Activated CD4-positive, alpha-beta memory T cell treated with anti-CD3 and anti-CD28 coated beads, Interleukin-2, amount 10 ng/mL, durations not matched to agents 7 days and 5 days (primary cell): ENCODE measurements around the gene NALCN. TPM values are rescaled to one million over a fixed set of nuclear protein-coding genes. Genes with fewer than 3 reads are reported as not detected.

Experiments
- CTCF ChIA-PET: fragments of 350-600 bp; sonication (Branson Sonifier 250); formaldehyde crosslinking; loops from one replicate; lab custom pipeline; 2021; ENCODE audit warnings: antibody characterized with exemption, inconsistent platforms; lab: Charles Lee
- POLR2A ChIA-PET: fragments of 350-600 bp; sonication (Branson Sonifier 250); formaldehyde crosslinking; loops from one replicate; lab custom pipeline; 2021; ENCODE audit warnings: antibody characterized with exemption; lab: Charles Lee
- DNase-seq: peaks from one replicate; pipeline ENCODE4 v3.0.0-alpha.2; 2020
- H3K27ac Mint-ChIP-seq: one replicate; pipeline ENCODE4 v1.8.0; 2021; ENCODE audit warnings: mild to moderate bottlenecking, mixed read lengths
- H3K27me3 Mint-ChIP-seq: one replicate; pipeline ENCODE4 v1.8.0; 2021; ENCODE audit warnings: mixed read lengths
- H3K36me3 Mint-ChIP-seq: one replicate; pipeline ENCODE4 v1.8.0; 2021; ENCODE audit warnings: low read depth, mixed read lengths
- H3K4me1 Mint-ChIP-seq: one replicate; pipeline ENCODE4 v1.8.0; 2021; ENCODE audit warnings: mixed read lengths
- H3K4me3 Mint-ChIP-seq: one replicate; pipeline ENCODE4 v1.8.0; 2021; ENCODE audit warnings: mild to moderate bottlenecking, mixed read lengths
- H3K9me3 Mint-ChIP-seq: one replicate; pipeline ENCODE4 v1.8.0; 2021; ENCODE audit warnings: mixed read lengths
- total RNA-seq, 2 experiments: library from RNA; stranded (reverse); gene quantifications; one replicate each; pipeline ENCODE4 v1.2.3, GENCODE V29; 2021

NALCN gene
- total RNA-seq, 2 experiments from 2014 or later = not detected

DNA sequence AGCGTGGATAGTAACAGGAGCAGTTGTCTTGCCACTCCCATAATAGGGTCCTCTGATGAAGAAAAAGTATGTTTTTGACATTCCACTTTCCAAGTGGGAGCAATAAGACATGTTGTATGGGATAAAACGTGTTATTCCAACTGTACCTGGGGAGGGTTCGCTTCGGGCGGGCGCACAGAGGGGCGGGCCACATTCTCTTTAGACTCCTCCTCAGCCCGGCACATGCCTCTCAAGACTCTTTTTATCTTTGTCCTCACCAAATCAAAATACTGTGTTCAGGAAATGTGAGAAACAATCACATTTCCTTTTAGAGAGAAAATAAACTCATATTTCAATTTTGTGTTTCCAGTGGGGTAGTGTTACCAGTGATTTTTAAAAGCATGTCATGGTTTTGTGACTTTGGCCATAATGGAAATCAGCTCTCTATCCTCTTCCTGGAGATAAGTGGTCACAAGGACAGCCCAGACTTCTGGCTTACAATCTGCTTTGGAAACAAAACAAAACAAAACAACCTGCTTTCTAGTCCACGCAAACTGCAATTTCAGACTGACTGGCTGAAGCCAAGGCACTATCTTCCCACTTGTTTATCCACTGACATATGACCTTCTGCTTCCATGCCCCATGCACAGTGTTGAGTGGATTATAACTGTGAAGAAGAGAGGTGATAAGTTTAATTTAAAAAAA, 276.1 kb downstream of the NALCN start:
- H3K4me3 Mint-ChIP-seq = no peak overlapping the region
- H3K27me3 Mint-ChIP-seq = peaks cover 15% of the 10 kb centered on the region
- no peaks in the 10 kb centered on the region for H3K9me3 Mint-ChIP-seq
- POLR2A ChIA-PET = no interaction called here
- CTCF ChIA-PET = no interaction called here
- no peak overlapping the region for H3K27ac Mint-ChIP-seq
- no peak for DNase-seq
- H3K36me3 Mint-ChIP-seq = no peaks in the 10 kb centered on the region
- H3K4me1 Mint-ChIP-seq = no peaks in the 10 kb centered on the region

DNA sequence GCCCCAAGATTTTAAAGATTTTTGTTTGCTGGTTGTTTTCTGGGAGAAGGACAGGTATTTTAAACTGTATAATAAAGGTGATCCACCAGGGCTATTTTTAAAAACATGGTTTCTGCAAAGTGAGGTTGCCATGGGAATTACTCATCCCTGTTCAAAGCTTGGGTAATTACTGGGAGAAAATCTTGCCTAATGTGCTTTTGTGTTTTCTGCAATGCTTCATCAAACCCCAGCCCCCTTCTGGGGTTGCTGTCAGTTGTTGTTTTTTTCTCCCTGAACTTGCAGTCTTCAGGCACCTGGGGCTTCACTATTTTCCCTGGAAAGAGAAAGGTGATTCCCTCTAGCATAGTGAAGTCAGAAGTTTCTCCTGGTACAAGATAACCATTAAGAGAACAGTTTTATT, 277.2 kb downstream of the NALCN start:
- no peak overlapping the region for H3K4me3 Mint-ChIP-seq
- ChIA-PET POLR2A (no interaction called here), CTCF (no interaction called here)

DNA sequence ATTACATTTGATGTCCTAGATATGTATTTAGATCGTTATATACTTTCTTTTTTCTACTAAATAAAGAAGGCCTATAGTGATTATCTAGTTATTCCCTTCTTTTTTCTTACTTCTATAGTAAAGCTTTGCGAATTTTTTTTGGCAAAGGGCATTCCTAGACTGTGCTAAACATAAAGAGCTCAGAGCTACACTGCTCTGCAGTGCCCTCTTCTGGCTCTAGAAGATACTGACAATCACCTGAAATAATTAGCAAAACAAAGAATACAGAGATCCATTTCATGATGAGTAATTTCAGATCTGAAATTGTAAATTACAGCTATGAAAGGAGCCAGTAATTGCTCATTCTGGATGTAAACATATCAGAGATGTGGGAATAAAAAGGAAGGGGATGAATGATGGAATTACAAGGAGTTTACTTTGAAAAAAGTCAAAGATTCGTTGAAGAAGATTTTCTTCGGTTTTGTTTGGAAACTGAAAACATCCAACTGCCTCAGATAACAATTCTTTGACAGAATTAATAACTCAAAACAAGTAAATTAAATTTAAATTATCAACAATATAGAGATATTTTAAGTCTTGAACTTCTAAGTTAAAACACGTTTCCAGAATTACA, 288.5 kb downstream of the NALCN start:
- Mint-ChIP-seq H3K27me3 (peaks cover 12% of the 10 kb centered on the region), H3K4me1 (no peaks in the 10 kb centered on the region), H3K27ac (no peak overlapping the region), H3K36me3 (no peaks in the 10 kb centered on the region), H3K9me3 (no peaks in the 10 kb centered on the region), H3K4me3 (no peak overlapping the region)
- DNase-seq = no peak
- CTCF ChIA-PET = interaction anchor here (0.7 to 1.9 kb wide), 15 partner anchors 8 to 1472 kb away, joined by 3 to 29 read pairs (median 3); no protein-coding TSS in a partner anchor
- POLR2A ChIA-PET = interaction anchor here (0.6 kb wide), 1 partner anchor 1095 kb away, joined by 3 read pairs; no protein-coding TSS in a partner anchor

More for the DNA sequence above, 277.2 kb downstream of the NALCN start:
- H3K4me1 Mint-ChIP-seq = no peaks in the 10 kb centered on the region
- DNase-seq = no peak
- no peaks in the 10 kb centered on the region for H3K9me3 Mint-ChIP-seq
- no peak overlapping the region for H3K27ac Mint-ChIP-seq
- no peaks in the 10 kb centered on the region for H3K36me3 Mint-ChIP-seq
- H3K27me3 Mint-ChIP-seq = peaks cover 15% of the 10 kb centered on the region

DNA sequence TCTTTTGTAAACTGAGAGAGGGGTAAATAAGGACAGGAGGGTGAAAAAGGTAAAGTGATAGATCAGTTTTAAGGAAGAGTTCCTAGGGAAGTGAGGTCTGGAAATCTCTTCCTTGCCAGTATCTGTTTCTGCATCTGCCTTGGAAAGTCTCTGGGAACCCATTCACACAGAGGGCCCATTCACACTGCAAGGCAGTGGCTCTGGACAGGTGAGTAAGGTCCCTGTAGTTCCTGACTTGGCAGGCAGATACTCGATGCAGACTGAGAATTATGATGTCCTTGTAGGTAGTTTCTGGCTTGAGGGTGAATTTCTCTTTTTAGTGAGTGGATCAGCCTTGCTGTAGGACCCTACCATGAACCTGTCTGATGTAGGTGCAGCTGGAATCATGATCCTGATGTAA, 293.3 kb downstream of the NALCN start:
- ChIA-PET CTCF (no interaction called here), POLR2A (no interaction called here)
- H3K9me3 Mint-ChIP-seq = no peaks in the 10 kb centered on the region
- DNase-seq = no peak
- no peaks in the 10 kb centered on the region for H3K36me3 Mint-ChIP-seq
- no peaks in the 10 kb centered on the region for H3K4me1 Mint-ChIP-seq
- H3K27me3 Mint-ChIP-seq = peaks cover 2% of the 10 kb centered on the region
- no peak overlapping the region for H3K4me3 Mint-ChIP-seq
- H3K27ac Mint-ChIP-seq = no peak overlapping the region

DNA sequence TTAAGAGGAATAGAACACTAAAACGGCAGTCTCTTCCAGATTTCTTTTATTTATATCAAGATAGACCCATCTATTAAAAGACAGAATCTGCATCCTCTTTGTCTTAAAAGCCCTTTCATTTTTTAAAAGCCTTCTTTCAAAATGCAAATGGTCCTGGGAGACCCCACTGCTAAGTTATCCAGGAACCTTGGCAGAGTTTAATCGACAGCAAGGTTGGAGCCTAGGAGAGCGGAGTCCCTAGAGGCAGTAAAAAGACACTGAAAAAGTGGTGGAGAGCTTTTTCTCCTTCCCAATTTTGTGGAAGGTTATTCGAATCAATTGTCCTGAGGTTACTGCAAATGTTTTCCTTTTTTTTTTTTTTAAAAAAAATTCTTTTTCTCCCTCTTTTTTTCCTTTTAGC, 294.7 kb downstream of the NALCN start:
- H3K27me3 Mint-ChIP-seq = peaks cover 6% of the 10 kb centered on the region
- no peak overlapping the region for H3K27ac Mint-ChIP-seq
- H3K4me1 Mint-ChIP-seq = no peaks in the 10 kb centered on the region
- DNase-seq = no peak
- POLR2A ChIA-PET = no interaction called here
- CTCF ChIA-PET = no interaction called here
- no peak overlapping the region for H3K4me3 Mint-ChIP-seq
- no peaks in the 10 kb centered on the region for H3K36me3 Mint-ChIP-seq
- H3K9me3 Mint-ChIP-seq = no peaks in the 10 kb centered on the region

DNA sequence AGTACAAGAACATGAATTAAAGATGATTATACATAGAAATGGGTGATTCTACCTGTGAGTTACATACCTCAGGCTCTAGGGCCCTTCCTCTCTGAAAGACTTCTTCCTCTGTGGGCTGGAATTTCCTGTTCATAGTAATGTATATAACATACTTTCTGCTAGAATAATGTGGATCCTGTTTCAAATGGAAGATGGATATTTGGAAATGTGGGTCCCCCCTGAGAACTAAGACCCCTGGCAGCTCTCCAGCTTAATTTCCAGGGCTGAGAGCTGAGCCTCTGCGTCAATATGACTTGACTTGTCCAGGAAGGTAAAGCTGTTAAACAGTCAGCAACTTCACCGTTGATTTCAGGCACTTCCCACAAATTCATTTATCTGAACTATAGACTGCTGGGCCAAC, 296.3 kb downstream of the NALCN start:
- no peaks in the 10 kb centered on the region for H3K9me3 Mint-ChIP-seq
- ChIA-PET POLR2A (no interaction called here), CTCF (interaction anchor here (1.1 to 1.3 kb wide), 2 partner anchors 8 to 547 kb away, joined by 3 read pairs; no protein-coding TSS in a partner anchor)
- H3K4me3 Mint-ChIP-seq = no peak overlapping the region
- DNase-seq = no peak
- H3K27me3 Mint-ChIP-seq = peaks cover 6% of the 10 kb centered on the region
- no peak overlapping the region for H3K27ac Mint-ChIP-seq
- H3K4me1 Mint-ChIP-seq = no peaks in the 10 kb centered on the region
- no peaks in the 10 kb centered on the region for H3K36me3 Mint-ChIP-seq

DNA sequence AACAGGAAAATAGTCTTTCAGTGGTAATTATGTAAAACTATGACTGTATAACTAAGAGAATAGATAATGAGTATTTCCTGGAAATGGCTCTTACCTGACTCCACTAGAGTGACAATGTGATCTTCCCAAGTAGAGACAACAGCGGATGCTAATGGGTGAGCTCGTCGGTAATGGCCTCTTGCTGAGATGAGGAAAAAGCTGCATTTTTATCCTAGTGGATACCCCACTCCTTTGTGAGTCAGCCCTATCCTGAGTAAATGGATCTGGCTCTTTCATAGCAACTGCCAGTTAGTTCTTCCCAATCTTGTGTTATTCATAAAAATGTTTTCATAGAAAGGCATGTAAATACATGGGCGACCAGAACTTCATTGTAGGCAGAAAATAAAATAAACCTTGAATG, 299.5 kb downstream of the NALCN start:
- no peak overlapping the region for H3K27ac Mint-ChIP-seq
- ChIA-PET POLR2A (no interaction called here), CTCF (interaction anchor here (0.7 kb wide), 1 partner anchor 551 kb away, joined by 3 read pairs; no protein-coding TSS in a partner anchor)
- no peak for DNase-seq
- H3K27me3 Mint-ChIP-seq = peaks cover 6% of the 10 kb centered on the region
- H3K4me3 Mint-ChIP-seq = no peak overlapping the region
- no peaks in the 10 kb centered on the region for H3K9me3 Mint-ChIP-seq
- no peaks in the 10 kb centered on the region for H3K36me3 Mint-ChIP-seq
- H3K4me1 Mint-ChIP-seq = no peaks in the 10 kb centered on the region

DNA sequence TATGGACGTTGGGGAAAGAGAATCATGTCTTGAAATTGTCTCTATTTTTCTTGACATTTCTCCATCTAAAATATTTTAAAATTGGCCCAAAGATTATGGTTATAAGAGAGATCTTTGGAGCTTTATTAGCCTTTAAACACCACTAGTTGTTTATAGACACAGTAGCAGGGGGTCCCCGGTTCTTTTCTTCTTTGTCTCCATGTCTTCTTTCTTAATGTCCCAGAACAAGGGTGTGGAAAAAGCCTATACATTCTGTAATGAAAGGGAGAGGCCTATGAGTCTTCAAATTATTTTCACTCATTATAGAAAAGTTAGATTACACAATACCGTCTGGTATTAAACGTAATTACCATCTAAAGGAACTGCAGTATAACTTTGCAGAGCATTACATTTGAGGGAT, 300.0 kb downstream of the NALCN start:
- POLR2A ChIA-PET = no interaction called here
- no peaks in the 10 kb centered on the region for H3K36me3 Mint-ChIP-seq
- no peaks in the 10 kb centered on the region for H3K4me1 Mint-ChIP-seq
- H3K27ac Mint-ChIP-seq = no peak overlapping the region
- no peak for DNase-seq
- H3K27me3 Mint-ChIP-seq = peaks cover 6% of the 10 kb centered on the region
- H3K9me3 Mint-ChIP-seq = no peaks in the 10 kb centered on the region
- CTCF ChIA-PET = interaction anchor here (0.7 kb wide), 1 partner anchor 551 kb away, joined by 3 read pairs; no protein-coding TSS in a partner anchor
- no peak overlapping the region for H3K4me3 Mint-ChIP-seq

DNA sequence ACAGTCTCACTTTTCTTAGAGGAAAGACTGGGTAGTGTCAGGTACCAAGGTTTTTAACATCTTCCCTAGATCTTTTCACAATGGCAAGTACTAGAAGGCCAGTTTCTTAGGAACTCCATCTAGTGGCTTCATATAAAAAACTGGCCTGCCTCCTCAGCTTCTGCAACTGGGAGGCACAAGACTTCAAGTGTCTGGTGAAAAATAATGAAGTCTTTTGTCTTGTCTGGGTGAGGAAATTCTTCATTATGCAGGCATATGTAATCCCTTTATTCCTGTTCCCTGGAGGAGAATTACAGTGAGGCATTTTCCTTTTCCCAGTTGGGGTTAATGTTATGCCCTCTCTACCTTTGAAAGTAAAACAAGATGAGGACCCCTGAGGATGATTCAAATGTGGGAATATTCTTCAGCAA, 300.5 kb downstream of the NALCN start:
- ChIA-PET POLR2A (no interaction called here), CTCF (no interaction called here)
- Mint-ChIP-seq H3K9me3 (no peaks in the 10 kb centered on the region), H3K4me1 (no peaks in the 10 kb centered on the region), H3K27me3 (peaks cover 6% of the 10 kb centered on the region), H3K27ac (no peak overlapping the region), H3K4me3 (no peak overlapping the region), H3K36me3 (no peaks in the 10 kb centered on the region)
- DNase-seq = no peak

DNA sequence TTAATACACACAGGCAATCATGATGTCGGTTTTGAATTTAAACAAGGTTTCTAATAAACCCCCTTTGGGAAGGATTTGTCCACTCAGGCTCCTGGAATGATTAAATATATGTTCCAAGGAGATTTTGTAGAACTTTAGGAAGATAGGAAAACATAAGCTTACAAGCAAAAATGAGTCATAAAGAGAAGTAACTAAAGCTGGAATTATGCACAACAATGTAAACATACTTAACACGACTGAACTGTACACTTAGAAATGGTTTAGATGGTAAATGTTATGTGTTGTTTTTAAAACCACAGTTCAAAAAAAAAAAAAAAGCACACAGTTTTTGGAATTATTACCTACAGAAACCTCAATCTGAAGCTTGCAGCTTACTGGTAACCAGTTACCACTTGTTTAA, 304.4 kb downstream of the NALCN start:
- no peak overlapping the region for H3K4me3 Mint-ChIP-seq
- POLR2A ChIA-PET = no interaction called here
- no peaks in the 10 kb centered on the region for H3K27me3 Mint-ChIP-seq
- CTCF ChIA-PET = interaction anchor here (0.6 kb wide), 2 partner anchors 392 to 566 kb away, joined by 4 read pairs; no protein-coding TSS in a partner anchor
- no peaks in the 10 kb centered on the region for H3K9me3 Mint-ChIP-seq
- DNase-seq = no peak
- H3K4me1 Mint-ChIP-seq = no peaks in the 10 kb centered on the region
- H3K36me3 Mint-ChIP-seq = no peaks in the 10 kb centered on the region
- no peak overlapping the region for H3K27ac Mint-ChIP-seq

DNA sequence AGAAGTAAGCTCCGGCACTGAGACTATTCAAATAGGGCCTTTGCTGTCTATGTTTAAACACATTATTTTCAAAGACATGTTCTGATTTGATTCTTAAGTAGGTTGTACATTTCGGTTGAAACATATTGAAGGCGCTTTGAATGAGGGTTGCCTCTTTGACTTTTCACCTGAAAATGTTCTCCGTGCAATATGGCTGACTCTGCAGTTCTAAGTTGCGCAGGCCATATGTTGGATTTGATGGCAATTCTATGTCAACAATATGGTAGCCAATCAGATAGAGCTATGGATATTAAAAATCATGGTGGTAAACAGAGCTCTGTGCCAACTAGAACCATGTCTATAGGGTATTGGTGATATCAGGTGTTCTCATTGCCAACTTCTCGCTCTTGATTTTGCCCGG, 307.3 kb downstream of the NALCN start:
- no peak for DNase-seq
- no peaks in the 10 kb centered on the region for H3K4me1 Mint-ChIP-seq
- peaks cover 7% of the 10 kb centered on the region for H3K27me3 Mint-ChIP-seq
- H3K27ac Mint-ChIP-seq = no peak overlapping the region
- no peaks in the 10 kb centered on the region for H3K9me3 Mint-ChIP-seq
- POLR2A ChIA-PET = no interaction called here
- no peak overlapping the region for H3K4me3 Mint-ChIP-seq
- H3K36me3 Mint-ChIP-seq = no peaks in the 10 kb centered on the region
- CTCF ChIA-PET = interaction anchor here (1.2 kb wide), 1 partner anchor 19 kb away, joined by 3 read pairs; no protein-coding TSS in a partner anchor

DNA sequence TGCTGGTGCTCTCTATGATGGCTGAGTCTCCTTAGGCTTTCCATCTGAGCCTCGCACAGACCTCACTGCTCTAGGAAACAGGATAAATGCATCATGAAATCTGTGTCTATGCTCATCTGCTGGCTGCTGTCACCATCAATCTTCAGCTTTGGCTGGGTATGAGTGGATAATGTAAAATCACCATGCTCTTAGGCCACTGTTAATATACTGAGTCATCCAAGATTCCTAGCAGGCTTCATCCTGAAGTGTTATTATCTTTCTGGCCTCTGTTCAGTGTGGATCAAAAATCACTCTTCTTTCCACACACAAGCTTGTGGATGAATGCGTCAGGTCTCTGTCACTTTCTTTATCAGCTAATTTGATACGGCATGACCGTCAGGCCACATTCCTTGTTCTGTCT, 317.4 kb downstream of the NALCN start:
- Mint-ChIP-seq H3K9me3 (no peaks in the 10 kb centered on the region), H3K27me3 (peaks cover 9% of the 10 kb centered on the region), H3K36me3 (no peaks in the 10 kb centered on the region), H3K27ac (no peak overlapping the region), H3K4me1 (no peaks in the 10 kb centered on the region), H3K4me3 (no peak overlapping the region)
- DNase-seq = no peak
- ChIA-PET CTCF (interaction anchor here (1.2 kb wide), 1 partner anchor 29 kb away, joined by 3 read pairs; no protein-coding TSS in a partner anchor), POLR2A (no interaction called here)

DNA sequence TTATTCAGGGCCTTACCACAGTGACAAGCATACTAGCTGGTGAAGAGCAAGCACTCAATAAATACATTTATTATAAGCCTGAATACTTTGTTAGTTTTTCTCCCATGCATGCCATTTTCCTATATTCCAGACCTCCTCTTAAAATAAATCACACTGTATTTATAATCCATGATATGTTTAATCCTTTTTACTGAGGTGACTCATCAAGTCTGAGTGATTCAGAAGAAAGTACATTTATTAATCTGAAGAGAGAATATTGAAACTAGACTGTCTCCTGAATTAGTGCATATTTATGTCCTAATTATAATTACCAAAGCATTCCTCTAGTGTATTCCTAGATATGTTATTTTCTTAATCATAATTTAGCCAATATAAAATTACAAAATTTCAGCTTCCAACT, 323.3 kb downstream of the NALCN start:
- Mint-ChIP-seq H3K36me3 (no peaks in the 10 kb centered on the region), H3K27ac (no peak overlapping the region), H3K27me3 (peaks cover 4% of the 10 kb centered on the region), H3K4me3 (no peak overlapping the region), H3K9me3 (no peaks in the 10 kb centered on the region), H3K4me1 (no peaks in the 10 kb centered on the region)
- POLR2A ChIA-PET = no interaction called here
- CTCF ChIA-PET = no interaction called here
- no peak for DNase-seq
